HepG2 (cell line): ENCODE measurements around the gene ZFHX3. TPM values are rescaled to one million over a fixed set of nuclear protein-coding genes. Genes with fewer than 3 reads are reported as not detected.

ENCODE experiments used
- ATAC-seq: fragments of 200-7000 bp; cut with Tn5 transposase; 3 replicates; pipeline ENCODE4 v1.9.1; 2020; ENCODE audit warnings: mild to moderate bottlenecking, moderate library complexity
- BruUV-seq: library from RNA; stranded (reverse); fragments of 400-500 nt; replicated peaks from 2 replicates; lab custom pipeline; 2021; lab: Mats Ljungman, UMichigan
- CTCF ChIA-PET: fragments of 300-600 bp; formaldehyde crosslinking; extraction: SDS; loops from one replicate; lab custom pipeline; 2021; ENCODE audit warnings: low total read pairs, inconsistent platforms, low intra/inter-chr PET ratio; lab: Yijun Ruan, JAX
- POLR2A ChIA-PET: fragments of 350-600 bp; sonication (Branson Sonifier 250); formaldehyde crosslinking; loops from one replicate; lab custom pipeline; 2020; ENCODE audit warnings: antibody characterized with exemption, inconsistent platforms; lab: Yijun Ruan, JAX
- DNase-seq: peaks from one replicate; pipeline ENCODE4 v3.0.0-alpha.2; 2015; ENCODE audit warnings: low spot score
- FAIRE-seq: peaks from 3 replicates; lab custom pipeline; 2011; peaks lifted over from hg19 to GRCh38; lab: Jason Lieb, UNC
- H2AFZ ChIP-seq: one replicate; pipeline ENCODE4 v1.6.1; 2011; ENCODE audit warnings: low read length, inconsistent platforms
- H3K27ac ChIP-seq: fragments of 300-600 bp; 3 replicates; pipeline ENCODE4 v1.8.0; 2011; ENCODE audit warnings: mixed run types, mild to moderate bottlenecking, mixed read lengths, low read length, inconsistent platforms; ENCODE audit not compliant: insufficient read depth; ENCODE audit errors: extremely low read length
- H3K27me3 ChIP-seq, 2 experiments: fragments of 200-600 bp in 1 of 2; 2 replicates in 1 of 2; 3 replicates in 1 of 2; pipeline versions ENCODE4 v1.6.0 to v1.8.0; 2011; ENCODE audit warnings: low read length in 2 of 2, mild to moderate bottlenecking in 2 of 2, moderate library complexity in 2 of 2, inconsistent platforms in 1 of 2; ENCODE audit not compliant: insufficient read depth in 2 of 2, control insufficient read depth in 1 of 2
- H3K36me3 ChIP-seq, 2 experiments: fragments of 200-600 bp in 1 of 2; replicated peaks in 1 of 2; 2 replicates in 1 of 2; 3 replicates in 1 of 2; pipeline versions ENCODE4 v1.5.1 to v1.8.0; 2011; ENCODE audit warnings: low read length in 2 of 2, inconsistent platforms in 1 of 2; ENCODE audit not compliant: insufficient read depth in 2 of 2, control insufficient read depth in 1 of 2
- H3K4me1 ChIP-seq: 2 replicates; pipeline ENCODE4 v1.5.1; 2012; ENCODE audit warnings: low read length, inconsistent platforms; ENCODE audit not compliant: insufficient read depth
- H3K4me2 ChIP-seq: 2 replicates; pipeline ENCODE4 v1.6.0; 2011; ENCODE audit warnings: low read depth, low read length, inconsistent platforms
- H3K4me3 ChIP-seq, 3 experiments: fragments of 200-600 bp in 1 of 3; sonication (generic), shearing (Covaris generic) in 1 of 3; replicated peaks in 1 of 3; 2 replicates each; pipeline ENCODE4 v1.5.1; 2011 to 2016; ENCODE audit warnings: low read length in 3 of 3, inconsistent platforms in 2 of 3, low read depth in 2 of 3, mild to moderate bottlenecking in 2 of 3, control low read depth in 1 of 3, mixed read lengths in 1 of 3; ENCODE audit not compliant: insufficient read depth in 1 of 3
- H3K79me2 ChIP-seq: one replicate; pipeline ENCODE4 v1.6.1; 2011; ENCODE audit warnings: low read length, inconsistent platforms; ENCODE audit not compliant: insufficient read depth
- H3K9ac ChIP-seq: 2 replicates; pipeline ENCODE4 v1.6.0; 2011; ENCODE audit warnings: mild to moderate bottlenecking, low read depth, low read length, inconsistent platforms; ENCODE audit not compliant: insufficient read depth
- H3K9me3 ChIP-seq: 2 replicates; pipeline ENCODE4 v1.5.1; 2012; ENCODE audit warnings: mild to moderate bottlenecking, low read length
- H4K20me1 ChIP-seq: 2 replicates; pipeline ENCODE4 v1.6.0; 2011; ENCODE audit warnings: inconsistent platforms, mild to moderate bottlenecking, low read length, moderate library complexity; ENCODE audit not compliant: insufficient read depth
- BCL6 ChIP-seq: IDR thresholded peaks from 2 replicates; pipeline ENCODE4 v1.6.1; 2016; ENCODE audit warnings: missing genetic modification reagents, missing compliant biosample characterization
- DMAP1 ChIP-seq: IDR thresholded peaks from 2 replicates; pipeline ENCODE4 v1.6.1; 2016
- HNF4A ChIP-seq: sonication (generic); formaldehyde crosslinking; IDR thresholded peaks from 2 replicates; pipeline ENCODE4 v1.4.0; 2020; ENCODE audit warnings: missing genetic modification reagents
- HOMEZ ChIP-seq: IDR thresholded peaks from 2 replicates; pipeline ENCODE4 v1.6.1; 2016; ENCODE audit warnings: low read depth
- ZBTB10 ChIP-seq: sonication (generic); formaldehyde crosslinking; IDR thresholded peaks from 2 replicates; pipeline ENCODE4 v1.4.0; 2020; ENCODE audit warnings: missing genetic modification reagents, borderline replicate concordance
- ZBTB33 ChIP-seq: sonication (generic); formaldehyde crosslinking; IDR thresholded peaks from 2 replicates; pipeline ENCODE4 v1.4.0; 2020; ENCODE audit warnings: missing genetic modification reagents
- ZNF549 ChIP-seq: sonication (generic); formaldehyde crosslinking; IDR thresholded peaks from 2 replicates; pipeline ENCODE4 v1.5.0; 2020; ENCODE audit warnings: missing genetic modification reagents
- WGBS: methylation state at CpG from one replicate; pipeline ENCODE4 v1.1.6; 2017; ENCODE audit warnings: low lambda C conversion rate; 5-methylcytosine and 5-hydroxymethylcytosine counted together
- in situ Hi-C: cut with HindIII; loops from 2 replicates; pipeline ENCODE4 v1.10.0; 2017; ENCODE audit warnings: low pct_unique_long_range_greater_than_20kb; ENCODE audit not compliant: extremely low pct_ligation_motif_present
- intact Hi-C: fragments of 100-400 bp; cut with micrococcal nuclease; formaldehyde crosslinking; loops from one replicate; pipeline ENCODE4 v1.10.0; 2022; ENCODE audit not compliant: unreplicated experiment
- polyA plus RNA-seq, 8 experiments: library from polyadenylated mRNA; depleted of rRNA in 3 of 8; stranded (reverse) in 7 of 8; unstranded in 1 of 8; fragments of >200 nt; fragmentation: Illumina TruSeq in 4 of 8; extraction: Trizol in 4 of 8; gene quantifications; 2 replicates each; pipeline versions ENCODE4 v1.2.1 to v1.2.3, GENCODE V29; 2011 to 2016; ENCODE audit warnings: low read depth in 4 of 8, missing spikeins in 1 of 8, mixed read lengths in 1 of 8; ENCODE audit not compliant: insufficient read depth in 1 of 8
- total RNA-seq, 5 experiments: library from RNA; depleted of rRNA; stranded (reverse); fragments of >200 nt; fragmentation: Illumina TruSeq; extraction: Trizol; gene quantifications; 2 replicates each; pipeline ENCODE4 v1.2.3, GENCODE V29; 2016; ENCODE audit warnings: low read depth in 1 of 5

The ZFHX3 gene
- total and polyA plus RNA-seq, 2 of the 13 experiments (the other 11 are each of a cell fraction or from before 2014, with no cell fraction given) = 5.0 to 6.0 TPM

GRCh38 chr16:72898216-72898825 is 149.6 kb downstream of the ZFHX3 start:
- H3K9ac ChIP-seq = no peak overlapping the region
- ChIA-PET CTCF (no interaction called here), POLR2A (interaction anchor here (0.6 kb wide), 1 partner anchor 31 kb away, joined by 3 read pairs; no protein-coding TSS in a partner anchor)
- DNase-seq (no peak), FAIRE-seq (no peak), ATAC-seq (no peak; the same call in 2 of the 3 replicates)
- no peak overlapping the region for H3K4me2 ChIP-seq
- TF ChIP-seq BCL6 (CRISPR knock-in tag) (0 out of 2 replicates have a peak, but pooled peaks have one; percentile 20), DMAP1 (no peak), HOMEZ (peak; percentile 70; the same call in 1 of the 2 replicates)
- H3K36me3 ChIP-seq = peaks cover 7 to 47% of the 10 kb centered on the region in 2 experiments; a peak in 3 of 5 replicates
- in situ Hi-C loops = no loop called here
- H3K27ac ChIP-seq = peak overlapping the region; percentile 11
- intact Hi-C loops = no loop called here
- peaks cover 9% of the 10 kb centered on the region for H3K79me2 ChIP-seq
- H2AFZ ChIP-seq = no peak overlapping the region
- H3K4me1 ChIP-seq = peaks cover 35% of the 10 kb centered on the region
- H3K27me3 ChIP-seq = no peaks in the 10 kb centered on the region
- no peaks in the 10 kb centered on the region for H3K9me3 ChIP-seq
- H4K20me1 ChIP-seq = no peaks in the 10 kb centered on the region
- 97% methylated on average over 8 of the region's 8 CpGs for WGBS
- no peak overlapping the region for H3K4me3 ChIP-seq
- BruUV-seq = TSS peak; percentile 14

GRCh38 chr16:72897707-72898106 is 150.2 kb downstream of the ZFHX3 start:
- Histone ChIP-seq H3K9me3 (no peaks in the 10 kb centered on the region), H4K20me1 (no peaks in the 10 kb centered on the region), H3K36me3 (peaks cover 8 to 51% of the 10 kb centered on the region in 2 experiments; a peak in 3 of 5 replicates), H3K79me2 (peaks cover 10% of the 10 kb centered on the region), H3K4me3 (no peak overlapping the region), H3K4me2 (no peak overlapping the region), H3K4me1 (peaks cover 35% of the 10 kb centered on the region), H3K9ac (no peak overlapping the region), H3K27ac (no peak overlapping the region), H3K27me3 (no peaks in the 10 kb centered on the region), H2AFZ (no peak overlapping the region)
- no TSS peak for BruUV-seq
- ChIA-PET CTCF (no interaction called here), POLR2A (no interaction called here)
- ATAC-seq (no peak), FAIRE-seq (no peak), DNase-seq (no peak)
- WGBS = 97% methylated on average over 6 of the region's 6 CpGs
- intact Hi-C loops = no loop called here
- in situ Hi-C loops = no loop called here
- TF ChIP-seq ZBTB10 (no peak), ZBTB33 (peak; percentile 67), ZNF549 (CRISPR knock-in tag) (no peak), HNF4A (CRISPR knock-in tag) (peak; percentile 25; the same call in 1 of the 2 replicates)
